GM18907 (cell line): ENCODE results near the gene POTEM.
"Not testable (repeated sequence)": the region's sequence is repeated elsewhere in the genome, so short reads cannot be mapped to it uniquely, and the experiment has no call there.

Experiments used
- ATAC-seq: cut with Tn5 transposase; IDR thresholded peaks from one replicate; pipeline ENCODE4 v1.9.1; 2021; ENCODE audit warnings: mild to moderate bottlenecking, moderate library complexity; ENCODE audit not compliant: unreplicated experiment

Gene POTEM

GRCh38 chr14:19036811-19037382, 69.7 kb downstream of the POTEM start:
- ATAC-seq = not testable (repeated sequence)

GRCh38 chr14:19038060-19038664, 70.9 kb downstream of the POTEM start:
- not testable (repeated sequence) for ATAC-seq

- ATAC-seq = not testable (repeated sequence)
These were observed 71.6 kb downstream of the POTEM start for GRCh38 chr14:19038785-19039184.

GRCh38 chr14:19043384-19043783, 76.2 kb downstream of the POTEM start:
- ATAC-seq = not testable (repeated sequence)
